Effector memory CD4-positive, alpha-beta T cell (primary cell): ENCODE results near the gene RPS5.
"Not testable (repeated sequence)": the region's sequence is repeated elsewhere in the genome, so short reads cannot be mapped to it uniquely, and the experiment has no call there.

Experiments
- DNase-seq, 3 donors: peaks; one replicate each; pipeline ENCODE4 v3.0.0-alpha.2; 2020
- H3K27ac ChIP-seq: 2 replicates; pipeline ENCODE4 v1.7.0; 2013; ENCODE audit warnings: mild to moderate bottlenecking, low read length, moderate library complexity; ENCODE audit not compliant: insufficient read depth, poor library complexity, severe bottlenecking
- H3K27me3 ChIP-seq: replicated peaks from 2 replicates; pipeline ENCODE4 v1.7.0; 2013; ENCODE audit warnings: mild to moderate bottlenecking, low read length; ENCODE audit not compliant: insufficient read depth, control insufficient read depth, poor library complexity, severe bottlenecking
- H3K36me3 ChIP-seq: 2 replicates; pipeline ENCODE4 v1.7.0; 2013; ENCODE audit warnings: mild to moderate bottlenecking, low read length, moderate library complexity; ENCODE audit not compliant: control insufficient read depth, insufficient read depth
- H3K4me1 ChIP-seq: 2 replicates; pipeline ENCODE4 v1.7.0; 2013; ENCODE audit warnings: low read length, mild to moderate bottlenecking; ENCODE audit not compliant: control insufficient read depth, insufficient read depth, poor library complexity, severe bottlenecking
- H3K4me3 ChIP-seq: 2 replicates; pipeline ENCODE4 v1.7.0; 2013; ENCODE audit warnings: low read length, low read depth, mild to moderate bottlenecking; ENCODE audit not compliant: insufficient read depth, poor library complexity, severe bottlenecking
- H3K9me3 ChIP-seq: 2 replicates; pipeline ENCODE4 v1.7.0; 2013; ENCODE audit warnings: mild to moderate bottlenecking, low read length, moderate library complexity; ENCODE audit not compliant: control insufficient read depth

RPS5 gene

DNA sequence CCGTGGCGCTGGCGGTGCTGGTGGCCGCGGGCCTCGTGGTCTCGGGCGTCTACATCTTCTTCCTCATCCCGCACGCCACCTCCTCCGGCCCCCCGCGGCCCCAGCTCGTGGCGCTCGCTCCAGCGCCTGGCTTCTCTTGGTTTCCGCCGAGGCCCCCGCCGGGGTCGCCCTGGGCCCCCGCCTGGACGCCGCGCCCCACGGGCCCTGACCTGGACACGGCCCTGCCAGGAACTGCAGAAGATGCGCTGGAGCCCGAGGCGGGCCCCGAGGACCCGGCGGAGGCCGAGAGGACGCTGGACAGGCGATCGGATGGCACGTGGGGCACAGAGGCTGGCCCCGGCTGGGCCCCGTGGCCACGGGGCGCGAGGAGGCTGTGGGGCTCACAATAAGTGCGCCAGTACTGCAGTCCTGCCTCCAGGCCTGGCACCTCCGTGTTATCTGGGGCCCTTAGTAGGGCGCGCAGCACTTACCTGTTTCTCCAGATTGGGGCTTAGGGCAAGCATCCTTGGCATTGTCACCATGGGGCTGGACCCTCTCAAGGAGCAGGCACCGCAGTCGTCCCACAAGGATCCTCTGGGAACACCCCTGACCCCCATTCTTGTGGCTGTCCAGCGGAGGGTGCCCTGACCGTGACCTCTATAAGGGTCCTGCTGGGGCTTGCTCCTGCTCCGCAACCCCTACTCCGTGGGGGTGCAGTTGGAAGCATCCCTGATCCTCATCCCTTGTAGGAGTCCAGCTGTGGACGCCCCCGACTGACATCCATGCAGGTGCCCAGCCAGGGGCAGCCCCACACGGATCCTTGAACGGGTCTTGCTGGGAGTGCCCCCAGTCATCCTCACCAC lies 9.8 kb downstream of the RPS5 start:
- Histone ChIP-seq H3K9me3 (no peaks in the 10 kb centered on the region), H3K27me3 (peaks cover 4% of the 10 kb centered on the region), H3K27ac (no peak overlapping the region), H3K4me1 (peaks cover 12% of the 10 kb centered on the region), H3K36me3 (peaks cover 28% of the 10 kb centered on the region), H3K4me3 (no peak overlapping the region)
- no peak for DNase-seq

DNA sequence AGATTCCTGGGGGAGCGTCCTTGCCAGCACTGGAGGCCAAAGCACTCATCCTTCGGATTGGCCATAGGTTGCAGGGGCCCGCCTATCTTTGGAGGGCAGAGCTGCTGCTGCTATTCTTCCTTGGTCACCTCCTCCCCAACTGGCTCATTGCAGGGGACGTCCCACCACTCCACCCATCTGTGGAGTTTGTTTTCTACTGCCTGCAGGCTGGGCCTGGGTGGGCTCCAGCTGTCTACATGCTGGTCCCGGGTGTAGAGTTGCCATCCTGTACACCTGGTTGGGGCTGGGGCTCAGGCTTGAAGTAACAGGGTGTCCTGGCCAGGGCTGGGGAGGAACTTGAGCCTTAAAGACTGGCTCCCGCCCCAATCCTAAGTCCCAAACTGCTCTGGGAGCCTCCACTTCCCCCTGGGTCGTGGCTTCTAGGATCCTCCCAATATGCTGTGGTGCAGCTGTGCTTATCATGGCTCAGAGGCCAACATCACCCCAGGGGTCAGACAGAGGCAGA lies 10.5 kb downstream of the RPS5 start:
- Histone ChIP-seq H3K4me3 (no peak overlapping the region), H3K9me3 (no peaks in the 10 kb centered on the region), H3K4me1 (peaks cover 12% of the 10 kb centered on the region), H3K27me3 (peaks cover 4% of the 10 kb centered on the region), H3K36me3 (peaks cover 26% of the 10 kb centered on the region), H3K27ac (no peak overlapping the region)
- no peak for DNase-seq

DNA sequence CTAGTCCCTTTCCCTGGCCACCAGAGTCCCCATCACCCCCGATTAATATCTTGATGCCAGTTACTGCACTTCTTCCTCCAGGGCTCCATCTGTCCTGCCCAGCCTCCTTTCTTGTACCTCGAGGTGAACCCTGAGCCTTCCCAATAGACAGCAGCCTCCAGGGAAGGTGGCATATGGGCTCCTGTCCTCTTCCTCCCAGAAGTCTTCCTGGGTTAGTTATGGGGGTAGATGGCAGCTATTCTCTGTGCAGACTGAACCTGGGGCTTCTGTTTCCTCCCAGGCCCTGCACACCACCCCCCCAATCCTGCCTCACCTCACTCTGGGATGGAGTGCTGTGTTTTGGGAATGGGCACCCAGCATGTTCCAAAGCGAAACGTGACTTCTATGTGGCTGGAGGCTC lies 11.0 kb downstream of the RPS5 start:
- H3K27me3 ChIP-seq = peaks cover 4% of the 10 kb centered on the region
- no peak overlapping the region for H3K4me3 ChIP-seq
- H3K36me3 ChIP-seq = peaks cover 21% of the 10 kb centered on the region
- H3K9me3 ChIP-seq = no peaks in the 10 kb centered on the region
- no peak for DNase-seq
- peaks cover 12% of the 10 kb centered on the region for H3K4me1 ChIP-seq
- no peak overlapping the region for H3K27ac ChIP-seq

DNA sequence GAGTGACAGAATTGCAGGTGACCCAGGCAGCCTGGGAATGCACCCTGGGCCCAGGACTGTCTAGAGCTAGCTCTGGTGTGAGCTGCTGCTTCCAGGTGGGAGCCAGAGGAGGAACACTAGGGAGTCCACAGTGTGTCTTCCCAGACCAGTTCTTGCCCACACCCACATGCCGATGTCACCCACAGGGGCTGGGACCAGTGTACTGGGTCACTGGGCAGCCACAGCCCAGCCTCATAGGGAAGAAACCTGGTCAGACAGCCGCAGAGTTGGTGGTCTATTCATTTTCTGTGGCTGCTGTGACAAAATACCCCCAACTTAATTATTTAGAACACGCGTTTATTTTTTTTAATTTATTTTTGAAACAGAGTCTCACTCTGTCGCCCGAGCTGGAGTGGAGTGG lies 11.5 kb downstream of the RPS5 start:
- DNase-seq = no peak
- Histone ChIP-seq H3K36me3 (peaks cover 16% of the 10 kb centered on the region), H3K9me3 (no peaks in the 10 kb centered on the region), H3K4me1 (peaks cover 12% of the 10 kb centered on the region), H3K27ac (no peak overlapping the region), H3K4me3 (no peak overlapping the region), H3K27me3 (peaks cover 4% of the 10 kb centered on the region)

DNA sequence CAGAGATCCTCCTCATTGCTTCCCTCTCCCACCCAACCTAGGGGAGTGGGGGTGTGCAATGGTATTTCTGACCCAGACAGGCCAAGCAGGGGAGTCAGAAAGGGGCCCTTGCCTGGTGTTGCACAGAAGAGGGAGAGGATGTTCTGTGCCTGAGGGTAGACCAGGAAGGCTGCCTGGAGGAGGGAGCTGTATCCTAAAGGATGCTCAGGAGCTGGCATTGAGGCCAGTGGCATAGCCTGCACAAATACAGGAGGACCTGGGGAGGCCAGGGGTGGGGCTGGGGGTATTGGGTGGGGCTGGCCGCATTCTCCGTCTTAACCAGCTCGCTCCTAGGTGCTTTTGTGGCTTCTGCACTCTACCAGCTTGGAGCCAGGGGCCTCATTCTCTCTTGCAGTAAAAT lies 12.8 kb downstream of the RPS5 start:
- Histone ChIP-seq H3K36me3 (peaks cover 3% of the 10 kb centered on the region), H3K27me3 (peaks cover 4% of the 10 kb centered on the region), H3K4me1 (peaks cover 12% of the 10 kb centered on the region), H3K4me3 (no peak overlapping the region), H3K27ac (no peak overlapping the region), H3K9me3 (no peaks in the 10 kb centered on the region)
- no peak for DNase-seq

DNA sequence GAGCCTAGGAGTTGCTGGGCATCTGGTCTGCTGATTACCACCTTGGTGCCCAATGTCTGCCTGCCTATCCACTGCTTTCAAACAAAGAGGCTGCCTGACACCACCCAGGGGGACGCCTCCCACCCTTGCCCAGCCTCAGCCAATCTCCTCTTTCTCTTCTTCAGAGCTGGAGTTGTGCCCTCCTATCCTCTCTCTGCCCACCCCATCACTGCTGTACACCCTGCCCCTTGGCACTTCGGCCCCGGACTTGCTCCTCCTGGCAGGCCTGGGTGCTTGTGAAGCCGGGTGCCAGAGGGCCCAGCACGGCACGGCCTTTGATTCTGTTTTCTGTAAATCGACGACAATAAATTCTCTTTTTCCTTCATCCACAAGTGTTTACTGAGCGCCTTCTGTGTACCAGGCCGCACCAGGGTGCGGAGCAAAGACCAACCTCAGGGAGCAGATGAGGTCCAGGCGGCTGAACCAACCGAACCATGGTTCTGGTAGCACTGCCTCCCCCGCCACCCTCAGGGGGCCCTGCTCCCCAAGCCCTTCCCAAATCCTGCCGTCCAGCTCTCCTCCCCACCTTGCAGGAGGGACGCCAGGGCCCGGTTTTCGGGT lies 13.3 kb downstream of the RPS5 start:
- Histone ChIP-seq H3K36me3 (no peaks in the 10 kb centered on the region), H3K27me3 (peaks cover 4% of the 10 kb centered on the region), H3K4me1 (peaks cover 12% of the 10 kb centered on the region), H3K9me3 (no peaks in the 10 kb centered on the region), H3K4me3 (peak overlapping the region; percentile 29), H3K27ac (no peak overlapping the region)
- DNase-seq = no peak

DNA sequence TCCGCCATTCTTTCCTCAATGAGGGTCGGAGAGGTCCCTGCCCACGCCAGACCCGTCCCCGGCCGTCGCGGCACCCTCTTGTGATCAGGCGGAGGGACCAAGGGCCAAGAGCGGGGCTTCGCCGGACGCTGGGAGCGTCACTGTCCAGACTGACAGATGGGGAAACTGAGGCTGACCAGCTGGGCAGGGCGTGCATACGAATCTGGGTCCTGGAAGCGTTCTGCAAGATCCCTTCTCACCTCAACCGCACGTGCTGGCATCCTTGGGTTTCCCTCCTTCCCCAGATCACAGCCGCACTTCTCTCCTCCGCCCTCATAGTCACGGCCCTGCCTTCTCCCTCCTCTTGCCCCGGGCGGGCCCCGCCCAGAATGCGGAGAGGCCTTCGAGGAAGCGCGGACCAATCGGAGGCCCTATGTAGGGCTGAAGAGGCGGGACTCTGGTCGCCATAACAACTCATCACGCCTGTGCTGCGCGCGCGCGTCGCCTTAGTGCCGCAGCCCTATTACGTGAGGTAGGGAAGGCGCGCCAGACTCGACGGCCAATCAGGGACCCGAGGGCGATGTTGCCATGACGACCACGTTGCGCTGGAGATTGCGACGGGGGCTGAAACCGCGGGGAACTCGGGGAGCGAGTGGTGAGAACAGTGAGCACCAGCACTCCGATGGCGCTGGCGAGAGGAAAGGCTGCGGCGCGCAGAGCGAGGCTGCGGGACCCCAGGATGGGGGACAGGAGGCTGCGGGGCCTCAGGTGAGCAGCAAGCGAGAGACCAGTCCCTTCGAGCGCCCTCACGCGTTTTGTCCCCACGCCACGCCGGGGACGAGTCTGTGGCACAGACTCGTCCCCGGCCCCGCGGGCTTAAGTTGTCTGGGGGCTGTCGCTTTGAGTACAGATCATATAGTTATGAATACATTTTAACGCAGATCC lies 14.1 kb downstream of the RPS5 start:
- peak; percentile 99 for DNase-seq
- H3K9me3 ChIP-seq = no peaks in the 10 kb centered on the region
- peak overlapping the region; percentile 65 for H3K4me3 ChIP-seq

DNA sequence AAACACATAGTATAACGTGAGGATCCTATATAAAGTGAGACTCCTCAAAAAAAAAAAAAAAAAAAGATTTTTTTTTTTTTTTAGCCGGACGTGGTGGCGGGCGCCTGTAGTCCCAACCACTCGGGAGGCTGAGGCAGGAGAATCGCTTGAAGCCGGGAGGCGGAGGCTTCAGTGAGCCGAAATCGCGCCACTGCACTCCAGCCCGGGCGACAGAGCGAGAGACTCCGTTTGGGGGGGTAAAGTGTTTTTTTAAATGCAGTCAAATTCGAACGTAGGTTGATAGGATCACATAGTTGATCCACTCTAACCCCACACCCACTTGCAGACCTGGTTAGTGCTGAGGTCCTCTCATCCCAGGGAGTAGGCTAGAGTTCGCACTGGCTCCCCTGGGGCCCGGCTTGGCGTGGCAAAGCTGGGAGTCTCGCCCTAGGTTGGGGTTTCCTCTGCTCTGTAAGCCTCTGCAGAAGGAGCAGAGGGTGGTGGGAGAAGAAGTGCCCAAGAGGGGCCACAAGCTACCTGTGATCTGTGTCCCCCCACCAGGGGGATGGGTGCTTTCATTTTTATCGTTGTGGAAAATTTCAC lies 14.9 kb downstream of the RPS5 start:
- Histone ChIP-seq H3K4me3 (peak overlapping the region; percentile 65), H3K4me1 (peaks cover 9% of the 10 kb centered on the region), H3K36me3 (no peaks in the 10 kb centered on the region), H3K9me3 (no peaks in the 10 kb centered on the region), H3K27me3 (no peaks in the 10 kb centered on the region), H3K27ac (peak overlapping the region; percentile 86)
- no peak for DNase-seq

More for the DNA sequence above, 14.1 kb downstream of the RPS5 start:
- peak overlapping the region; percentile 86 for H3K27ac ChIP-seq
- H3K4me1 ChIP-seq = peaks cover 12% of the 10 kb centered on the region
- no peaks in the 10 kb centered on the region for H3K27me3 ChIP-seq
- H3K36me3 ChIP-seq = no peaks in the 10 kb centered on the region

DNA sequence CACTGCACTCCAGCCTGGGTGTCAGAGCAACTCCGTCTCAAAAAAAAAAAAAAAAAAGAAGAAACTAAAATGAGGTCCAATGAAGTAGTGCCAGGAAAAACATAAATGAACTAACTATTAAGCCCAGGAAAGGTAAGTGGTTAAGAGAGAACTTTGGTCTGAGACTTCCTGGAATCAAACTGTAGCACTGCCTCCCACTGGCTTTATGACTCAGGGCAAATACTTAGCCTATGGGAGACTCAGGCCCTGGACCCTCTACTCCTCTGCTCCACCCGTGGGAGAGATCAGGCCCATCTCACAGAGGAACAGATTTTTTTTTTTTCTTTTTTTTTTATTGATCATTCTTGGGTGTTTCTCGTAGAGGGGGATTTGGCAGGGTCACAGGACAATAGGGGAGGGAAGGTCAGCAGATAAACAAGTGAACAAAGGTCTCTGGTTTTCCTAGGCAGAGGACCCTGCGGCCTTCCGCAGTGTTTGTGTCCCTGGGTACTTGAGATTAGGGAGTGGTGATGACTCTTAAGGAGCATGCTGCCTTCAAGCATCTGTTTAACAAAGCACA lies 16.9 kb downstream of the RPS5 start:
- not testable (repeated sequence) for H3K27me3 ChIP-seq, H3K4me3 ChIP-seq, H3K27ac ChIP-seq, H3K9me3 ChIP-seq, H3K36me3 ChIP-seq, DNase-seq
- peaks cover 19% of the 10 kb centered on the region for H3K4me1 ChIP-seq
